Gastrocnemius medialis (tissue), 4 donors: Measurements from ENCODE around the gene KCNK6. TPM values are rescaled to one million over a fixed set of nuclear protein-coding genes. Genes with fewer than 3 reads are reported as not detected.

ENCODE experiments used
- ATAC-seq, 2 donors: fragments of 150-250 bp; one replicate each; pipeline ENCODE4 v1.9.1; 2016
- DNase-seq, 2 donors: peaks; one replicate each; pipeline ENCODE4 v3.0.0-alpha.2; 2019
- H3K27ac ChIP-seq, 4 donors: fragments of 200-600 bp; sonication (generic); 1 replicate in 1 of 4; 2 replicates in 3 of 4; pipeline ENCODE4 v1.5.1; 2016 to 2018; ENCODE audit warnings: mild to moderate bottlenecking in 2 of 4, moderate library complexity in 1 of 4
- H3K27me3 ChIP-seq, 3 donors: fragments of 200-600 bp; sonication (generic) in 2 of 3; 1 replicate in 1 of 3; 2 replicates in 2 of 3; pipeline versions ENCODE4 v1.5.1 to v1.6.0; 2016 to 2019; ENCODE audit warnings: mild to moderate bottlenecking in 1 of 3, moderate library complexity in 1 of 3
- H3K36me3 ChIP-seq, 2 donors: fragments of 200-600 bp; sonication (generic) in 1 of 2; one replicate each; pipeline ENCODE4 v1.5.1; 2017 to 2018
- H3K4me1 ChIP-seq, 2 donors: fragments of 200-600 bp; sonication (generic) in 1 of 2; one replicate each; pipeline ENCODE4 v1.5.1; 2016 to 2017; ENCODE audit warnings: mild to moderate bottlenecking in 2 of 2
- H3K4me3 ChIP-seq, 4 donors: fragments of 200-600 bp; sonication (generic) in 3 of 4; 1 replicate in 1 of 4; 2 replicates in 3 of 4; pipeline ENCODE4 v1.5.1; 2016 to 2019; ENCODE audit warnings: mild to moderate bottlenecking in 2 of 4
- H3K9me3 ChIP-seq, 3 donors: fragments of 200-600 bp; sonication (generic) in 2 of 3; 1 replicate in 1 of 3; 2 replicates in 2 of 3; pipeline ENCODE4 v1.5.1; 2016 to 2019
- CTCF ChIP-seq, 5 experiments: fragments of 450-650 bp in 3 of 5; fragments of 200-600 bp in 2 of 5; sonication (generic) in 2 of 5; IDR thresholded peaks in 4 of 5; conservative IDR thresholded peaks in 1 of 5; 1 replicate in 4 of 5; 2 replicates in 1 of 5; pipeline ENCODE4 v1.5.1; 2016 to 2019; ENCODE audit warnings: antibody characterized with exemption in 5 of 5, mild to moderate bottlenecking in 3 of 5, moderate library complexity in 3 of 5
- POLR2A ChIP-seq, 2 donors: fragments of 450-650 bp; IDR thresholded peaks; one replicate each; pipeline ENCODE4 v1.6.1; 2017; ENCODE audit warnings: antibody characterized with exemption in 2 of 2, mild to moderate bottlenecking in 2 of 2, moderate library complexity in 2 of 2
- in situ Hi-C, 4 donors: fragments of 200-750 bp; cut with MboI; loops; one replicate each; pipeline versions ENCODE4 v1.15.0 to v1.8.0; 2017; ENCODE audit warnings: low sequenced_read_pairs in 4 of 4
- intact Hi-C: fragments of 100-400 bp; cut with DNase I; formaldehyde crosslinking; loops from one replicate; pipeline ENCODE4 v1.15.1; 2023; ENCODE audit warnings: low total_unique reads
- total RNA-seq, 4 donors: library from RNA; depleted of rRNA; stranded (reverse); fragments of >200 nt; gene quantifications; one replicate each; pipeline versions ENCODE4 v1.1.0 to v1.2.3, GENCODE V29; 2016

Gene KCNK6
- total RNA-seq, 4 donors from 2014 or later, result 0.15 to 0.90 (median 0.41) TPM

GRCh38 chr19:38285567-38285966 lies 34.1 kb upstream of the KCNK6 start:
- no peaks in the 10 kb centered on the region for H3K27me3 ChIP-seq

GRCh38 chr19:38287604-38288003 lies 32.0 kb upstream of the KCNK6 start:
- H3K4me1 ChIP-seq, result no peaks in the 10 kb centered on the region
- H3K4me3 ChIP-seq, result no peak overlapping the region
- H3K36me3 ChIP-seq, result no peaks in the 10 kb centered on the region
- no peak for TF ChIP-seq CTCF (IDR thresholded peaks at IDR 0.05 in 4 of 5, conservative IDR thresholded peaks at IDR 0.05 in 1 of 5)
- TF ChIP-seq POLR2A (IDR thresholded peaks at IDR 0.05), result no peak
- no peaks in the 10 kb centered on the region for H3K9me3 ChIP-seq
- in situ Hi-C loops (no loop called here), intact Hi-C loops (no loop called here)
- no peaks in the 10 kb centered on the region for H3K27me3 ChIP-seq
- H3K27ac ChIP-seq, result no peak overlapping the region
- ATAC-seq, result no peak
- DNase-seq, result no peak

More at GRCh38 chr19:38285567-38285966, 34.1 kb upstream of the KCNK6 start:
- Histone ChIP-seq H3K9me3 (no peaks in the 10 kb centered on the region), H3K4me1 (no peaks in the 10 kb centered on the region), H3K36me3 (no peaks in the 10 kb centered on the region), H3K4me3 (no peak overlapping the region), H3K27ac (no peak overlapping the region)
- no peak for ATAC-seq
- TF ChIP-seq CTCF (IDR thresholded peaks at IDR 0.05 in 4 of 5, conservative IDR thresholded peaks at IDR 0.05 in 1 of 5) (no peak), POLR2A (IDR thresholded peaks at IDR 0.05) (no peak)
- in situ Hi-C loops (no loop called here), intact Hi-C loops (no loop called here)
- DNase-seq, result no peak

- H3K9me3 ChIP-seq, result no peaks in the 10 kb centered on the region
- H3K27me3 ChIP-seq, result no peaks in the 10 kb centered on the region
- no peak overlapping the region for H3K27ac ChIP-seq
- DNase-seq (no peak), ATAC-seq (no peak)
- H3K4me3 ChIP-seq, result no peak overlapping the region
- intact Hi-C loops, result no loop called here
- no peaks in the 10 kb centered on the region for H3K36me3 ChIP-seq
- no peak for TF ChIP-seq CTCF (IDR thresholded peaks at IDR 0.05 in 4 of 5, conservative IDR thresholded peaks at IDR 0.05 in 1 of 5)
- TF ChIP-seq POLR2A (IDR thresholded peaks at IDR 0.05), result no peak
- in situ Hi-C loops, result no loop called here
- no peaks in the 10 kb centered on the region for H3K4me1 ChIP-seq
Observed at GRCh38 chr19:38288123-38288855, 31.4 kb upstream of the KCNK6 start.

GRCh38 chr19:38289955-38290354 lies 29.7 kb upstream of the KCNK6 start:
- intact Hi-C loops, result no loop called here
- H3K27me3 ChIP-seq, result no peaks in the 10 kb centered on the region
- in situ Hi-C loops, result no loop called here
- H3K4me1 ChIP-seq, result no peaks in the 10 kb centered on the region
- ATAC-seq, result no peak
- H3K4me3 ChIP-seq, result no peak overlapping the region
- DNase-seq, result no peak
- no peaks in the 10 kb centered on the region for H3K36me3 ChIP-seq
- H3K27ac ChIP-seq, result no peak overlapping the region
- TF ChIP-seq POLR2A (IDR thresholded peaks at IDR 0.05), result no peak
- TF ChIP-seq CTCF (IDR thresholded peaks at IDR 0.05 in 4 of 5, conservative IDR thresholded peaks at IDR 0.05 in 1 of 5), result no peak
- no peaks in the 10 kb centered on the region for H3K9me3 ChIP-seq
